ENCODE results near the gene ARHGEF40.
A peak's percentile ranks its signal among the peaks of the same experiment; 100 is the strongest.

ARHGEF40 gene

DNA sequence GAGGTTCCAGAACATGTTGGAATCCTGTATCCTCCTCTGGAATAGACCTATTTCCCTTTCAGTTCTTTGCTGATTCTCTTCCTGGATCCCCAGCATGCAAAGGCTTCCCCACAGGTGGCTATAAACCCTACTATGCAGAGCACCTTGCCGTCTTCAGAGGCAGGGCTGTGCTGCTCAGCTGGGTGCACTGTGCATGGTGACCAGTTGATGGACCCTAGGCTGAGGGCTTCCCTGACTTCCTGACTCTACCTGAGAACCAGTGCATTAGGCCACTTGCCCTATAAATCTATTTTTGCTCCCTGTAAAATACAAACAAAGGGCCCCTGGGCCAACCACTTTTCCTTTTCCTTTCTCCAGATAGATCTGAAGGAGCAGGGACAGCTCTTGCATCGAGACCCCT, 14.3 kb downstream of the ARHGEF40 start:
- Histone ChIP-seq H3K27ac (ENCODE audit: insufficient read depth, low read length, poor library complexity, severe bottlenecking) (no peak overlapping the region), H3K36me3 (ENCODE audit: control insufficient read depth, insufficient read depth, low read length) (no peaks in the 10 kb centered on the region), H3K4me3 (ENCODE audit: insufficient read depth, low read depth, low read length, poor library complexity, severe bottlenecking) (no peak overlapping the region), H3K27me3 (replicated peaks; ENCODE audit: control insufficient read depth, insufficient read depth, low read length, poor library complexity, severe bottlenecking) (no peaks in the 10 kb centered on the region), H3K9me3 (ENCODE audit: control insufficient read depth, low read length) (no peaks in the 10 kb centered on the region), H3K4me1 (ENCODE audit: control insufficient read depth, insufficient read depth, low read length, poor library complexity, severe bottlenecking) (peaks cover 12% of the 10 kb centered on the region)
- DNase-seq: no peak

DNA sequence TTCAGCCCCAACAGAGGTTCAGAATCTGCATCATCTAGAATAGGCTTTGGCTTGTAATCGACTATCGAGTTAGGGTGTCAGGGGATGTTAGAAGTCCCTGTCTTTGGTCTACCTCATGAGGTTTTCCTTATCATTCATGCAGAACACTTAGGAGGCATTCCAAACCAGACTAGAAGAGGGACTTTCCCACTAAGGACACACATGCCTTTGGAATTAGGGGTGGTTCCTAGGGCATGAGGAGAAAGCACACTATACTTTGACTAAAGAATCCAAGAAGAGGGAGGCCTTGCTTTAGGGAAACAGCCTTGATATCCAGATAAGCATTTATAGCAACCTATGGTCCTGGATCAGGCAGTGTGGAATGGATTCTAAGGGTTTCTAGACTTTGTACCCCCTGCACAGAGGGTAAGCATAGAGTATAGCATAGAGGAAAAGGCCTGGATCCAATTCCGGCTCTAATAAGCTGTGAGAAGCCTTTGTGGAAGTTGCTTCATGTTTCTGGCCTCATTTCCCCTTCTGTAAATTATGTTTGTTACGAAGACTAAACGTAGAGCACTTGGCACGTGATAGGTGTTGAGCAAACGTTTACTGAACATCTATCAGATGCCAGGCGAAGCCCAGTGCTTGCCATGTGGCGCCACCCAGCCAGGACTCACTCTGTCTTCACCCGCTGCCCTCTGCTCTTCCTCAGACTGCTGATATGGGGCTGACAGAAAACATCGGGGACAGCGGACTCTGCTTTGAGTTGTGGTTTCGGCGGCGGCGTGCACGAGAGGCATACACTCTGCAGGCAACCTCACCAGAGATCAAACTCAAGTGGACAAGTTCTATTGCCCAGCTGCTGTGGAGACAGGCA, 15.1 kb downstream of the ARHGEF40 start:
- Histone ChIP-seq H3K9me3 (ENCODE audit: control insufficient read depth, low read length) (no peaks in the 10 kb centered on the region), H3K4me1 (ENCODE audit: control insufficient read depth, insufficient read depth, low read length, poor library complexity, severe bottlenecking) (peaks cover 12% of the 10 kb centered on the region), H3K4me3 (ENCODE audit: insufficient read depth, low read depth, low read length, poor library complexity, severe bottlenecking) (no peak overlapping the region), H3K27ac (ENCODE audit: insufficient read depth, low read length, poor library complexity, severe bottlenecking) (no peak overlapping the region), H3K27me3 (replicated peaks; ENCODE audit: control insufficient read depth, insufficient read depth, low read length, poor library complexity, severe bottlenecking) (no peaks in the 10 kb centered on the region), H3K36me3 (ENCODE audit: control insufficient read depth, insufficient read depth, low read length) (no peaks in the 10 kb centered on the region)
- no peak for DNase-seq

DNA sequence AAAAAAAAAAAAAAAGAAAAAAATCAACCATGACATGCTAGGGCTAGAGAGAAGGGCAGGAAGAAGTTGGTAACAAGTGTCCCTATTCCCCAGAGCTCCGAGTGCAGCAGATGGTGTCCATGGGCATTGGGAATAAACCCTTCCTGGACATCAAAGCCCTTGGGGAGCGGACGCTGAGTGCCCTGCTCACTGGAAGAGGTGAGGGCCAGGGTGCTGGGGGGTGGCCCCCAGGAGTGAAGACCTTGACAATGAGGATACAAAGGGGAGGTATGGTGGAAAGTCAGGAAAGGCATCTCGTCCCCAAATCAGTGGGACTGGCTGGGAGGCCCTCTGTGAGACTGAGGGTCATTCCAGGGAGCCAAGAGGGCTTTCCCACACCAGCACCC, 16.8 kb downstream of the ARHGEF40 start:
- H3K4me3 ChIP-seq (ENCODE audit: insufficient read depth, low read depth, low read length, poor library complexity, severe bottlenecking): no peak overlapping the region
- peak overlapping the region; percentile 86 for H3K27ac ChIP-seq (ENCODE audit: insufficient read depth, low read length, poor library complexity, severe bottlenecking)
- H3K4me1 ChIP-seq (ENCODE audit: control insufficient read depth, insufficient read depth, low read length, poor library complexity, severe bottlenecking): peaks cover 12% of the 10 kb centered on the region
- H3K27me3 ChIP-seq (replicated peaks; ENCODE audit: control insufficient read depth, insufficient read depth, low read length, poor library complexity, severe bottlenecking): no peaks in the 10 kb centered on the region
- H3K9me3 ChIP-seq (ENCODE audit: control insufficient read depth, low read length): no peaks in the 10 kb centered on the region
- no peak for DNase-seq
- no peaks in the 10 kb centered on the region for H3K36me3 ChIP-seq (ENCODE audit: control insufficient read depth, insufficient read depth, low read length)

DNA sequence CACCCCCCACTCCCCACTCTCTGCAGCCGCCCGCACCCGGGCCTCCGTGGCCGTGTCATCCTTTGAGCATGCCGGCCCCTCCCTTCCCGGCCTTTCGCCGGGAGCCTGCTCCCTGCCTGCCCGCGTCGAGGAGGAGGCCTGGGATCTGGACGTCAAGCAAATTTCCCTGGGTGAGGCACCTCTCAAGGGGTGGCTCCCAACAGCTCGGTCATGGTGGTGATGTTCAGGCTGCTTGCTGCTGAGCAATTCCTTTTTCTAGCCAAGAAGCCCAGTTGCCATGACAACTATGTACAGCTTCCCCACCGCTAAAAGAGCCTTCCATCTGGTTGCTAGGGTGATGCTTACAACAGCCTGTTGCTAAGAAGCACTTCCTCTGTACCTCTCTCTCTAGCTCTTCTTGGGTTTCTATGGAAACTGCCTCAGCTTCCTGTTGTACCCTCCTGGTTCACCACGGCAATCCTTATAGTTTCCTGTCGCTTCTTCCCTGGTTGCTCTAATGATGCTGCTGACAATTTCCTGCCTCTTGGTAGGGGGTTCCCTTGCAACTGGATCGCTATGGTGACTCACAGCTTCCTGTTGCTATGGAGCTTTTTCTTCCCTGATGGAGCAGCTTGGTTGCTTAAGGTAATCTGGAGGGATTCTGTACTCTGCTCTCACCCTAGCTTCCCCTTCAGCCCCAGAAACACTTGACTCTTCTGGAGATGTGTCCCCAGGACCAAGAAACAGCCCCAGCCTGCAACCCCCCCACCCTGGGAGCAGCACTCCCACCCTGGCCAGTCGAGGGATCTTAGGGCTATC, 17.4 kb downstream of the ARHGEF40 start:
- peak; percentile 79 to 85 (median 81) for DNase-seq
- H3K27me3 ChIP-seq (replicated peaks; ENCODE audit: control insufficient read depth, insufficient read depth, low read length, poor library complexity, severe bottlenecking): no peaks in the 10 kb centered on the region
- no peaks in the 10 kb centered on the region for H3K9me3 ChIP-seq (ENCODE audit: control insufficient read depth, low read length)
- no peak overlapping the region for H3K4me3 ChIP-seq (ENCODE audit: insufficient read depth, low read depth, low read length, poor library complexity, severe bottlenecking)
- no peaks in the 10 kb centered on the region for H3K36me3 ChIP-seq (ENCODE audit: control insufficient read depth, insufficient read depth, low read length)
- H3K4me1 ChIP-seq (ENCODE audit: control insufficient read depth, insufficient read depth, low read length, poor library complexity, severe bottlenecking): peaks cover 12% of the 10 kb centered on the region
- H3K27ac ChIP-seq (ENCODE audit: insufficient read depth, low read length, poor library complexity, severe bottlenecking): peak overlapping the region; percentile 89

DNA sequence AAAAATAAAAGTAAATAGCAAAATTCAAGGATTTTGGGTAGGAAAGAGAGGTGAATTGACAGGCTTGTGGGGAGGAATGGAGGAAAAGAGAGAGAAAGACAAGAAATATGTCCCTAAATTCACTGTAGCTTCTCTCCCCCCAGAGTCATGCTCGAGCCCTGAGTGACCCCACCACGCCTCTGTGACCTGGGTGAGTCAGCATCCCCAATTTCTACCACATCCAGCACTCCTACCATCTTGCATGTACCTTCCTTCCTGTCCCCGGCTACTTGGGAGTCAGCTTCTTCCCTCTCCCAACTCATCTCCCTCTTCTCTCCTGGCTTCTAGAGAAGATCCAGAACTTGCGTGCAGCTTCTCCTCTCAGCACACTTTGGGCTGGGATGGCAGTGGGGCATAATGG, 18.6 kb downstream of the ARHGEF40 start:
- Histone ChIP-seq H3K4me3 (ENCODE audit: insufficient read depth, low read depth, low read length, poor library complexity, severe bottlenecking) (no peak overlapping the region), H3K36me3 (ENCODE audit: control insufficient read depth, insufficient read depth, low read length) (no peaks in the 10 kb centered on the region), H3K9me3 (ENCODE audit: control insufficient read depth, low read length) (no peaks in the 10 kb centered on the region), H3K27ac (ENCODE audit: insufficient read depth, low read length, poor library complexity, severe bottlenecking) (peak overlapping the region; percentile 89), H3K27me3 (replicated peaks; ENCODE audit: control insufficient read depth, insufficient read depth, low read length, poor library complexity, severe bottlenecking) (no peaks in the 10 kb centered on the region), H3K4me1 (ENCODE audit: control insufficient read depth, insufficient read depth, low read length, poor library complexity, severe bottlenecking) (peaks cover 12% of the 10 kb centered on the region)
- no peak for DNase-seq

DNA sequence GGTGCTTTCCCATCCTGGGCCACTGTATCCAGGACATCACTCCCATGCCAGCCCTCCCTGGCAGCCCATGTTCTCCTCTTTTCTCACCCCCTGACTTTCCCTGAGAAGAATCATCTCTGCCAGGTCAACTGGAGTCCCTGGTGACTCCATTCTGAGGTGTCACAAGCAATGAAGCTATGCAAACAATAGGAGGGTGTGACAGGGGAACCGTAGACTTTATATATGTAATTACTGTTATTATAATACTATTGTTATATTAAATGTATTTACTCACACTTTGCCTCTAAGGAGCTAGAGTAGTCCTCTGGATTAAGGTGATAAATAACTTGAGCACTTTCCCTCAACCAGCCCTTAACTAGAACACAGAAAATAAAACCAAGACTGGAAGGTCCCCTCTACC, 19.2 kb downstream of the ARHGEF40 start:
- DNase-seq: no peak
- peak overlapping the region; percentile 89 for H3K27ac ChIP-seq (ENCODE audit: insufficient read depth, low read length, poor library complexity, severe bottlenecking)
- H3K27me3 ChIP-seq (replicated peaks; ENCODE audit: control insufficient read depth, insufficient read depth, low read length, poor library complexity, severe bottlenecking): no peaks in the 10 kb centered on the region
- H3K36me3 ChIP-seq (ENCODE audit: control insufficient read depth, insufficient read depth, low read length): no peaks in the 10 kb centered on the region
- H3K9me3 ChIP-seq (ENCODE audit: control insufficient read depth, low read length): no peaks in the 10 kb centered on the region
- no peak overlapping the region for H3K4me3 ChIP-seq (ENCODE audit: insufficient read depth, low read depth, low read length, poor library complexity, severe bottlenecking)
- peaks cover 12% of the 10 kb centered on the region for H3K4me1 ChIP-seq (ENCODE audit: control insufficient read depth, insufficient read depth, low read length, poor library complexity, severe bottlenecking)

DNA sequence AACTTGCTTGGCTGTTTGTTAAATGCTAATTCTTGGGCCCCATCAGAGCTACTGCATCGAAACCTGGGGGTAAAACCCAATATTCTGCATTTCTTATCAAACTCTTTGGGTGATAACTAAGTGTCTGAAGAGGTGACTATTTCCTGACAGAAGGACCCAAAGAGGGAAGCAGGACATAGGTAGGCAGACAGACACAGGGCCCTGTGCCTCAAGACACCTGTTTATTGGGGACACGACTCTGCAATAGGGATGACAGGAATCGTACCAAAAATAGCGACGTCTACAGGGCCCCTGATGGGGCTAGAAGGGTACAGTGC, 19.7 kb downstream of the ARHGEF40 start:
- no peaks in the 10 kb centered on the region for H3K27me3 ChIP-seq (replicated peaks; ENCODE audit: control insufficient read depth, insufficient read depth, low read length, poor library complexity, severe bottlenecking)
- H3K4me1 ChIP-seq (ENCODE audit: control insufficient read depth, insufficient read depth, low read length, poor library complexity, severe bottlenecking): peaks cover 12% of the 10 kb centered on the region
- H3K9me3 ChIP-seq (ENCODE audit: control insufficient read depth, low read length): no peaks in the 10 kb centered on the region
- H3K4me3 ChIP-seq (ENCODE audit: insufficient read depth, low read depth, low read length, poor library complexity, severe bottlenecking): no peak overlapping the region
- peak overlapping the region; percentile 1 for H3K27ac ChIP-seq (ENCODE audit: insufficient read depth, low read length, poor library complexity, severe bottlenecking)
- H3K36me3 ChIP-seq (ENCODE audit: control insufficient read depth, insufficient read depth, low read length): no peaks in the 10 kb centered on the region
- no peak for DNase-seq

DNA sequence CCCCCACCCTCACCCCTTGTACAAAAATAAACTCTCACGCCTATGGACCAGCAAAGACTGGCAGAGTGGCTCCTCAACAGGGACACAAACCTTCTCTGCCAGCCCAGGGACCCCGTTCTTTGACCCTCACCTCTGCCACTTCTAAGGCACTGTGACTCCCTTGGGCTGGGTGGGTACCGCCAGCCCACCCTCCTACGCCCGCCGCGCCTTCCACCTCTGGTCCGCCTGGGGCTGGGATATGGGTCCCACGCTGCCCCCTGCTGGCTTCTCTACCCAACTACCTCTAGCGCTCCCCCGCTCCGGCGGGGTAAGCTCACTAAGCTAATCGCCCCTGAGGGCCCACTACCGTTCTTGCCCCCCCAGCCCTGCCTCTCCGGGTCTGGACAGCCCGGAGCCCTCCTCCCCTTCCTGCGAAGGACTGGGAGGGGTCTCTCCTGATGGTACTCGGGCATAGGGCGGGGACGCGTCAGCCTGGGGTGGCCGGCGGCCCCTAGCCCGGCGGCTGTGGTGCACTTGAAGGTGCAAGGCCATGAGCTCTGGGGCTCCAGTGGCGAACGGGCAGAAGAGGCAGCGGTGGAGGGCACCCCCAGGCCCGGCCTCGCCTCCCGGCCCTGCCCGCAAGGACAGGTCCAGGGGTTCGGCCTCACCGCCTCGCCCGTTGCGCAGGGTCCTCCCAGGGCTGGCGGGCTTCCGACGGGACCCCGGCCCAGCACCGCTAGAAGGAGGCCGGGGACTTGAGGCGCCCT, 20.3 kb downstream of the ARHGEF40 start:
- Histone ChIP-seq H3K27me3 (replicated peaks; ENCODE audit: control insufficient read depth, insufficient read depth, low read length, poor library complexity, severe bottlenecking) (no peaks in the 10 kb centered on the region), H3K36me3 (ENCODE audit: control insufficient read depth, insufficient read depth, low read length) (no peaks in the 10 kb centered on the region), H3K4me3 (ENCODE audit: insufficient read depth, low read depth, low read length, poor library complexity, severe bottlenecking) (no peak overlapping the region), H3K9me3 (ENCODE audit: control insufficient read depth, low read length) (no peaks in the 10 kb centered on the region), H3K4me1 (ENCODE audit: control insufficient read depth, insufficient read depth, low read length, poor library complexity, severe bottlenecking) (peaks cover 12% of the 10 kb centered on the region), H3K27ac (ENCODE audit: insufficient read depth, low read length, poor library complexity, severe bottlenecking) (peak overlapping the region; percentile 1)
- DNase-seq: no peak

DNA sequence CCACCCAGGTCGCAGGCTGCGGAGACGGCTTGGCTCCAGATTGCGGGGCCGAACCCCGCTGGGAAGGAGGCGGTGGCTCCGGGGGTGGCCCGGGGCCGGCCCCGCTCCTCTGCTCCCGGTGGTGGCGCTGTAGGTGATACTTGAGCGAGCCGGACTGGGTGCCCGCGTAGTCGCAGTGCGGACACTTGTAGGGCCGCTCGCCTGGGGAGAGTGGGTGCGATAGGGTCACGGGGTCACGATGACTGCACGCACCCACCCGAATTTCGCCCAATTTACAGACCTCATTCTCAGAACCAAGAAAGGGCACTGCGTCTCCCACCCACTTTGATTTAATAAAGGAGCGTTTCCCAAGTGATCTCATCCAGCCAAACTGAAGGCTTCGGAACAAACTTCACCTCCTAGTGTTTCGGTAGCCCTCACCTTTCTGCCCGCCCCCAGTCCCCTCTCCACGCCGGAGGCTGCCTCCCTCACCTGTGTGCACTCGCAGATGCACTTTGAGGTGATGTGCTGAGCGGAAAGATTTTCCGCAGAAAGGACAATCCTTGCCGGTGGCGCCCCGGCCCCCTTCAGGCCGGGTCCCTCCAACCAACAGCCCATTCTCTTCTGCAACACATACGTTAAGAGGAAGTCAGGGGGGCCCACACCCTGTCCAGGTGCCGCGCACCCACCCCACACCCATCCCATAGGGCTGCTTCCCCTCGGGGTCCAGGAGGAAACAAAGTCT, 21.0 kb downstream of the ARHGEF40 start:
- DNase-seq: no peak
- Histone ChIP-seq H3K27me3 (replicated peaks; ENCODE audit: control insufficient read depth, insufficient read depth, low read length, poor library complexity, severe bottlenecking) (no peaks in the 10 kb centered on the region), H3K4me3 (ENCODE audit: insufficient read depth, low read depth, low read length, poor library complexity, severe bottlenecking) (no peak overlapping the region), H3K9me3 (ENCODE audit: control insufficient read depth, low read length) (no peaks in the 10 kb centered on the region), H3K27ac (ENCODE audit: insufficient read depth, low read length, poor library complexity, severe bottlenecking) (peak overlapping the region; percentile 22), H3K36me3 (ENCODE audit: control insufficient read depth, insufficient read depth, low read length) (no peaks in the 10 kb centered on the region), H3K4me1 (ENCODE audit: control insufficient read depth, insufficient read depth, low read length, poor library complexity, severe bottlenecking) (peaks cover 12% of the 10 kb centered on the region)

All from effector memory CD4-positive, alpha-beta T cell (primary cell).